Lower leg skin (tissue), 3 donors: Measurements from ENCODE around the gene CPVL.

Experiments used
- POLR2A ChIP-seq, 2 donors: fragments of 450-650 bp; IDR thresholded peaks; one replicate each; pipeline ENCODE4 v1.6.1; 2016 to 2017; ENCODE audit warnings: antibody characterized with exemption in 2 of 2, mild to moderate bottlenecking in 1 of 2, moderate library complexity in 1 of 2
- TF ChIP-seq, protein P1 (sequence below), 3 donors: fragments of 450-650 bp; IDR thresholded peaks; one replicate each; pipeline ENCODE4 v1.5.1; 2016; ENCODE audit warnings: antibody characterized with exemption in 3 of 3, mild to moderate bottlenecking in 3 of 3, moderate library complexity in 2 of 3

DNA sequence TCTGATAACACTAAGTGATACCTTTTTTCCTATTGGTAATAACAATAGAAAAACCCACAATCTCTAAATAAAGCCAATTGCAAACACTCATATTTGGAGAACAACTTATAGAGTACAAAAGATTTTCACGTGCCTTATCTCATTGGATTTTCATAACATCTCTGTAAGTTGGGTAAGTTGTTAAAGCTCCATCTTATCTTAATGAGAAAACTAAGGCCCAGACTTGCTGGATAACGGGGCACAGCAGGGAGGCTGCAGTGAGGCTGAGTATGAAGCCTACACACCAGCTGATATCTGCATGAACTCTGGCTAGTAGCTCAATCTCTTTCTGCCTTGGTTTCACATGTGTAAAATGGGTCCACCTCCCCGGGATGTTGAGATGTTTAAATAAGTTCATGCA is 26.8 kb downstream of the CPVL start:
- TF ChIP-seq, protein P1, sequence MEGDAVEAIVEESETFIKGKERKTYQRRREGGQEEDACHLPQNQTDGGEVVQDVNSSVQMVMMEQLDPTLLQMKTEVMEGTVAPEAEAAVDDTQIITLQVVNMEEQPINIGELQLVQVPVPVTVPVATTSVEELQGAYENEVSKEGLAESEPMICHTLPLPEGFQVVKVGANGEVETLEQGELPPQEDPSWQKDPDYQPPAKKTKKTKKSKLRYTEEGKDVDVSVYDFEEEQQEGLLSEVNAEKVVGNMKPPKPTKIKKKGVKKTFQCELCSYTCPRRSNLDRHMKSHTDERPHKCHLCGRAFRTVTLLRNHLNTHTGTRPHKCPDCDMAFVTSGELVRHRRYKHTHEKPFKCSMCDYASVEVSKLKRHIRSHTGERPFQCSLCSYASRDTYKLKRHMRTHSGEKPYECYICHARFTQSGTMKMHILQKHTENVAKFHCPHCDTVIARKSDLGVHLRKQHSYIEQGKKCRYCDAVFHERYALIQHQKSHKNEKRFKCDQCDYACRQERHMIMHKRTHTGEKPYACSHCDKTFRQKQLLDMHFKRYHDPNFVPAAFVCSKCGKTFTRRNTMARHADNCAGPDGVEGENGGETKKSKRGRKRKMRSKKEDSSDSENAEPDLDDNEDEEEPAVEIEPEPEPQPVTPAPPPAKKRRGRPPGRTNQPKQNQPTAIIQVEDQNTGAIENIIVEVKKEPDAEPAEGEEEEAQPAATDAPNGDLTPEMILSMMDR (IDR thresholded peaks at IDR 0.05), result no peak
- TF ChIP-seq POLR2A (IDR thresholded peaks at IDR 0.05), result no peak
